Cardiac septum (tissue), 1 donor: ENCODE results near the gene MT1A. TPM values are rescaled to one million over a fixed set of nuclear protein-coding genes. Genes with fewer than 3 reads are reported as not detected.
"Not testable (repeated sequence)": the region's sequence is repeated elsewhere in the genome, so short reads cannot be mapped to it uniquely, and the experiment has no call there.

ENCODE experiments used
- DNase-seq: peaks from one replicate; pipeline ENCODE4 v3.0.0-alpha.2; 2020; ENCODE audit warnings: low spot score
- intact Hi-C: fragments of 100-400 bp; cut with DNase I; formaldehyde crosslinking; loops from one replicate; pipeline ENCODE4 v1.14.0; 2022
- total RNA-seq: library from RNA; stranded (reverse); fragmentation: NEBNext Ultra II Directional; extraction: Animal tissue kit (Norgen Biotek cat#: 25700); gene quantifications from one replicate; pipeline ENCODE4 v1.2.1, GENCODE V29; 2021
- donor health status: DM: no; HTN: no; CAD: no.

Gene MT1A
- total RNA-seq, 1 donor from 2014 or later: 1.5 TPM

DNA sequence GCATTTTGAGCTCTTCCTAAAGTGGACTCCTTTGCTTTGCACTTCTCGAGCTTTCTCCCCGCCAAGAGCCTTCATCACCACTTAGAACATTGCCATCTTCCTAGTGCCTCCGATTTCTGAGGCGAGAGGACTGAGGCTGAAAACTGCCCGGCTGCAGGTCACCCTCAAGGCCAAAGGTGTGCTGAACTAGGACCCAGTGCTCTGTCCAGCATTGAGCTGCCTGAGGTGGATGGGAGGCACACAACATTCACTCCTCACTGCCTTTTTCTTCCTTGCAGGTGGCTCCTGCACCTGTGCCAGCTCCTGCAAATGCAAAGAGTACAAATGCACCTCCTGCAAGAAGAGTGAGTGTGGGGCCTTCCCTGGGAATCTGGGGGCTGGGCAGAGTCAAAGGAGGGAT is 5.4 kb downstream of the MT1A start:
- intact Hi-C loops: no loop called here
- no peak for DNase-seq

DNA sequence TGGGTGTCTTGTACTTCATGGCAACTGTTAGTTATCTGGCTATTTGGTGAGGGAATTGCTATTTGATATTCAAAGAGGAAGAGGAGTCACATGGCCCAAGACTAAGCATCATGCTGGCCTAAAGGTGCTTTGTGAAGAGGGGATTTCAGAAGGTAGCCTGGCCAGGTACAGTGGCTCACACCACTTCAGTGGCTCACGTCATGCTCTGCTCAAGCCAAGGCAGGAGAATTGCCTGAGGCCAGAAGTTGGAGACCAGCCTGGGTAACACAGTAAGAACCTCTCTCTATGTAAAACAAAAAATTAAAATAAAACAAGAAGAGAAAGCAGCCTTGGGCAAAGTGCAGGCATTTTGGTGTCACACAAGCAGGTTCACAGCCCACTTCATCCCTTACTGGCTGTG is 6.8 kb downstream of the MT1A start:
- no peak for DNase-seq
- intact Hi-C loops: no loop called here

DNA sequence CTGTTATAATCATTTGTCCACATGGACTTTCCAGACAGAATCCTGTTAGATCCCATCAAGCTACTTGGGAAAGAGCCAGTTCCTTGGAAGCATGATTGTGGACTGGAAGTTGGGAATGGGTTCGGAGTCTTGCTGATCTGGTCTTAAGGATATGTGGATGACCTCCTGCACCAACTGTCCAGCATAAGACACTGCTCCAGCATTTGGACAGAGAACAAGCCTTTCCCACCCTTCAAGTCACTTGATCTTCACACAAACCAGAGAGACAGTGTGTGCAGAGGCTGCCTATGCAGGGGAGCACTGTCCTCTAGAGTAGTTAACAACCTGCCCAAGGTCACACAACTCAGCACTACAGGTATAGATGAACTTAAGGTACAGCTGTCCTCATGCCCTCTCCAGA is 7.4 kb downstream of the MT1A start:
- DNase-seq: no peak
- intact Hi-C loops: no loop called here

DNA sequence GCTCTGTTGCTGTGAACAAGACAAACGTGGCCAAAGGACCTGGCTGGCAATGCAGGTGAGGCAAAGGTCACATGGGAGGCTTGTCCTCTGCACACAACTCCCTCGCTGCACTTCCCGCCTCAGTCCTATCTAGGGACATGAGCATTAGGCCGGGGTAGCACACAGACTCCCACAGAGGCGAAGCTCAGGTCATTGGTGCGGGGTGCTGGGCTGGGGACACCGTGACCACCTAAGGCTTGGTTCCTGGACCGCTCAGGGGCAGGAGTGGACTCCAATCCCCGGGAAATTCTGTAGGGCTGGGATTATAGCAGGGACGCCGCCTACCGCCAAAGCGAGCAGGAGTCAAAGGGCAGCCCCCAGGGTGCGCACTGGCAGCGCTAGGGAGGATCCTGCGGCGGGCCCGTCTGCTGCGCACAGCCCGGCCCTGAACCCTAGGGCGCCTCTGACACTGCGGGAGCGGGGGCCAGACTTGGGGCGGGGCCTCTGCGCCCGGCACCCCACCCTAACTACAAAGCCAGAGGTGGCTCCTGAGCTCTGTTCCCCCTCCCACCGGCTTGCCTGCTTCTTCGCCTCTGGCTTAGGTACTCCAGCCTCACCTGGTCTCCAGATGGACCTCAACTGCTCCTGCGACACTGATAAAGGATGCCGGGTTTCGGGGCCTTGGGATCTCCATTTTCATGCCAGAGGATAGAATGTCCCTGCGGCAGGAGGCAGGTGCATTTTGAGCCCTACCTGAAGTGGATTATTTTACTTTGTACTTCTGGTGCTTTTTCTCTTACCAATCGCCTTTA is 9.4 kb downstream of the MT1A start:
- intact Hi-C loops: no loop called here

DNA sequence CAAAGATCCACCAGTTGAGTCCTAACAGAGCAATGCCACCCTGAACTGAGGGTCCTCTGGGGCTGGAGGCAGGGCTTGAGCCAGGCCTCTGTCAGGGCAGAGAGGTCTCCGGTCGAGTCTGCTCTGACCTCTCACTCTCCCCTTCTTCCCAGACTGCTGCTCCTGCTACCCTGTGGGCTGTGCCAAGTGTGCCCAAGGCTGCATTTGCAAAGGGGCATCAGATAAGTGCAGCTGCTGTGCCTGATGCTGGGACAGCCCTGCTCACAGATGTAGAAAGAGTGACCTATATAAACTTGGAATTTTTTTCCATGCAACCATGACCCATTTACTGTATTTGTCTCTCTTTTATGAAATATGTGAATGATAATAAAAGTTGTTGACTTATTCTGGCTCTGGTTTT is 10.8 kb downstream of the MT1A start:
- intact Hi-C loops: no loop called here
- no peak for DNase-seq

More for the DNA sequence above, 9.4 kb downstream of the MT1A start:
- DNase-seq: no peak

DNA sequence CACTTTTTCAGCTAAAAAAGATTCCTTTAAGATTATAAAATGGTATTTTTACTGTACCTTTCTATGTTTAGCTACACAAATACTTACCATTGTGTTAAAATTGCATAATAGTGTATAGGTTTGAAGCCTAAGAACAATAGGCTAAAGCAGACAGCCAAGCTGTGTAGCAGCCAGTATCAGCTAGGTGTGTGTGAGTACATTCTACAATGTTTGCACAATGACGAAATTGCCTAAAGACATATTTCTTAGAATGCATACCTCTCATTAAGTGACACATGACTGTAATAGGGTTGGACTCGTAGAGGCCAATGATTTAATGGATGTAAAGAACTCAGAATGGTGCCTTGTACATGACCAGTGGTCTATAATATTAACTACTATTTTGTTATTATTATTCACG is 11.4 kb downstream of the MT1A start:
- no peak for DNase-seq
- intact Hi-C loops: no loop called here

DNA sequence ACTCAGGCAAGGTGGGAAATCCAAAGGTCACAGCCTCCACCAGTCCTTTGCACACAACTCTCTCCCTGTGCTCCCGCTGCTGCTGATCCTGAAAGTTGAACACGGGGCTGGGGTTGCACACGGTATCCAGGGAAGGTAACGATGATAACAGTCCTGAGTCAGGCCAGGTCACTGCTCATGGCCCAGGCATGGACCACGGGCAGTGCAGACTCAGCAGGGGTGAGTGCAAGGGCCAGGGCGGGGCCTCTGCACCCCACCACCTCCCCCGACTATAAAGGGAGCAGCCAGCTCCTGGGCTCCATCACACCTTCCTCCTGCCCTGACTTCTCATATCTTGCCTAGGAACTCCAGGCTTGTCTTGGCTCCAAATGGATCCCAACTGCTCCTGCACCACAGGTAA is 13.1 kb downstream of the MT1A start, which contains the start of gene MT1B:
Gene MT1B (plus strand): TSS at position 301 of the 400 bp plus-strand sequence. CDS start 68 bp downstream, at position 369.
- intact Hi-C loops: no loop called here
- DNase-seq: no peak

DNA sequence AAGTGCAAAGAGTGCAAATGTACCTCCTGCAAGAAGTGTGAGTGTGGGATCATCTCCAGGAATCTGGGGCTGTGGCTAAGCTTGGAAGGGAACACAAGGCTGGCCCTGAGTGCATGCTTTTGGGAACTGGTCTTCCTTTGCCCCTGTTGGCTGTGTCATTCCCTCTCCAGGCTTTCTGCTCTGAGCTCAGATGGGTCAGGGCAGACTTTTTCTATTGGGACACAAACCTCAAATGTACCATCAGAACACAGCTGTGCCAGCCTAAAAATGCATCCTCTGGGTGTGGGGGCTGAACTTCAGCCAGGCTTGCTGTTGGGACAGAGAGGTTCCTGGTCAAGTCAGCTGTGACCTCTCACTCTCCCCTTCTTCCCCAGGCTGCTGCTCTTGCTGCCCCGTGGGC is 14.1 kb downstream of the MT1A start:
- intact Hi-C loops: no loop called here
- no peak for DNase-seq

DNA sequence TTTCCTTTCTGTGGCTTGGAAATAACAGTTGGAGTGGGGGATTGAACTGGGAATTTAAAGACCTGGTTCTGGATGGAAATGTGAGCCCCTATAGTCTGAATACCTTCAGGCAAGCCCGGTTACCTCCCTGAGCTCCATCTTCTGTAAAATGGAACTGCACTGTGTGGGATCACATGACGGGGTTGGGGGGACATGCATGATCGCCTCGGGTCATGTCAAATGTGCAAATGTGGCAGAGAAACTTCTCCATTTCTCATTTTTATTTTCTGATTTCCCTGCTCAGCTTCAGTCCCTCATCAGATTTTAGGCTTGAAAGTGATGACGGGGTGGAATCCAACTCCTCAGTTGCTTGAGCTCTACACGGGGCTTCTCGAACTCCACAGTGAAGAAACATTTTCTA is 14.8 kb downstream of the MT1A start:
- DNase-seq: no peak
- intact Hi-C loops: no loop called here

DNA sequence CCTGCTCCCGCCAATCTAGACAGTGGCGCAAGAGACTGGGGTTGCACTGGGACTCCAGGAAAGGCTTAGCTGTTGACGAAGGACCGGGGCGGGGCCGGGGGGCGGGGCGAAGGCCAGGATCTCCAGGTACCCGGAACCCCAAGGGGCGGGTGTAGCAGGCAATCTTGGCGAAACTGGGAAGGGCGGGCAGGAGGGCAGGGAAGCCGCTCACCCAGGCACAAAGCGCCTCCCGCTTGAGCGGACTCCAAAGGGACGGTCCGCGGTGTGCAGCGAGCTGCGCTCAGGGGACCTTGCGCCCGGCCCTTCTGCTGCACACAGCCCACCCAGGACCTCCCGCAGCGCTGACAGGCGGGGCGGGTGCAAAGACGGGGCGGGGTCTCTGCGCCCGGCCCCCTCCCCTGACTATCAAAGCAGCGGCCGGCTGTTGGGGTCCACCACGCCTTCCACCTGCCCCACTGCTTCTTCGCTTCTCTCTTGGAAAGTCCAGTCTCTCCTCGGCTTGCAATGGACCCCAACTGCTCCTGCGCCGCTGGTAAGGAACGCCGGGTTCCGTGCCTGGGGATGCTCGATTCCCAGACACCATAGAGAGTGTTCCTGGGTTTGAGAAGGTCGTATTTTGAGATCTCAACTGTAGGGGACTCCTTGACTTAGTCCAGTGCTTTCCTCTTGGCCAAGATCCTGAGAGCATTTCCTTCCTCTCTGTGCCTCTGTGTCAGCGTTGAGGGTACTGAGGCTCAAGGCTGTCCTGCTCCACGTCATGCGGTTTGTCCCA is 19.3 kb downstream of the MT1A start, which contains the start of gene MT1F:
Gene MT1F (plus strand): TSS at position 405 of the 772 bp plus-strand sequence. CDS start 100 bp downstream, at position 505.
- intact Hi-C loops: no loop called here
- DNase-seq: peak; percentile 85

DNA sequence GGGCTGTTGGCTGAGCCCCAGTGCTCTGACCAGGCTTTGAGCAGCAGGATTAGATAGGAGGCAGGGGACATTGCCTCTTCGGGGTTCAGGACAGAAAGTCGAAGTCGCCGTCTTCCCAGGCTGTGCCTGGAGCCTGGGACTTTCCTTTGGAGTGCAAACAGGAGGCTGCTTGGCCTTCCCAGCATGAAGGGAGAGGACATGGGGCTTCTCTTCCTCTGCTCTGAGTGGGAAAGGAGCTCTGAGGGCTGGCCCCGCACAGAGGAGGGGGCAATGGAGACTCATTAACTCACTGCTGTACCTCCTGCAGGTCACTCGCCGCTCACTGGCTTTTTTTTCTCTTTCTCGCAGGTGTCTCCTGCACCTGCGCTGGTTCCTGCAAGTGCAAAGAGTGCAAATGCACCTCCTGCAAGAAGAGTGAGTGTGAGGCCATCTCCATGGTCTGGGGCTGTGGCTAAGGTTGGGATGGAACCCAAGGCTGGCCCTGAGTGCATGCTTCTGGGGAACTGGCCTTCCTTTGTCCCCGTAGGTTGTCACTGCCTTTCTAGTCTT is 19.9 kb downstream of the MT1A start:
- intact Hi-C loops: no loop called here
- no peak for DNase-seq

DNA sequence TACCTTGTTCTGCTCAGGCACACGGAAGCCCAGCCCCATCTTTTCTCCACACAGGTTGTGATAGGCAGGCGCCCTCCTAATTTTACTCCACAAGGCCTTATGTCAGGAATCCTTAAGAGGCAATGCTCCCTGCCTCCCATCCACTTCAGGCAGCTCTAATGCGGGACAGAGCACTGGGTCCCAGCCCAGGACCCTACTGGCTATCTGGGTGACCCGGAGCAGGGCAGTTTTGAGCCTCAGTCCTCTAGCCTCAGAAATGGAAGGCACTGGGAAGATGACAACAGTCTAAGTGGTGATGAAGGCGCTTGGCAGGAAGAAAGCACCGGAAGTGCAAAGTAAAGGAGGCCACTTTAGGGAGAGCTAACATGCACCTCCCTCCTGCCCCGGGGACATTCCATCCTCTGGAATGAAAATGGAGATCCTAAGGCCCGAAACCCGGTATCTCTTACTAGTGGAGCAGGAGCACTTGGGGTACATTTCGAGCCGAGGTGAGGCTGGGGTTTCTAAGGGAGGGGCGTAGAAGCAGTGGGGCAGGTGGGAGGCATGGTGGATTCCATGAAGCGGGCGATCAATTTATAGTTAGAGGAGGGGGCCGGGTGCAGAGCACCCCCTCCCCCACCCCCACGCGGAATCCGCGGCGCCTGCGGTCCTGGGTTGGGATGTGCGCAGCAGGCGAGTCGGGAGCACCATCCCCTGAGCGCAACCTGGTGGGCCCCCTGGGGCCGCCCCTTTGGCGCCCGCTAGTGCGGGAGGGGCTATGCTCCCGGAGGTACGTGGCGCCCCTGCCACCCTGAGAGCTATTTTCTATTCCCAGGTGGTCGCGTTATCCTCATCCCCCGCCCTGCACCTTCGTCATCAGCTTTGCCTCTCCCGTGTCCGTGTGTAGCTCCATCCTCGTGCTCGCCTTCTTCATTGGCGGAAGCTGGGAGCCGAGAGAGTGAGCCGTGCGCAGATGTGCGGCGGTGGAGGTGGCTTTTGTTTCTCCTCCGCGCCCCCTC is 24.2 kb downstream of the MT1A start:
- no peak for DNase-seq
- intact Hi-C loops: no loop called here

DNA sequence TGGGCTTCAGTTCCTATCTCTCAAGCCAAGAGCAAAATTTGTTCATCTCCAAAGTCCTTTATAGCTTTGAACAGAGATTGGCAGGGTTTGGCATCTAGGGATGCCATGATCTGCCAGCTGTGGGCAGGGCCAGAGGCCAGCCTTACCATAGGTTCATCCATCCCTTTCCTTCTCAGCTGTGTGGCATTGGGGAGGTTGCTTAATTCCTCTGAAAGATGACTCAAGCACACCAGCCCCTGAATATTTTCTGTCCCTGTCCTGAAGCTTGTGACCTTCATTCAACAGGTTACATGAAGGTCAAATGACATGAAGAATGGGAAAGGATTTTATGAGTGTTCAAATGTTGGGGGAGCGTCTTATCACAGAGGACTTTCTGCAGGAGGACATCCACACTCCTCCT is 26.0 kb downstream of the MT1A start:
- intact Hi-C loops: no loop called here

DNA sequence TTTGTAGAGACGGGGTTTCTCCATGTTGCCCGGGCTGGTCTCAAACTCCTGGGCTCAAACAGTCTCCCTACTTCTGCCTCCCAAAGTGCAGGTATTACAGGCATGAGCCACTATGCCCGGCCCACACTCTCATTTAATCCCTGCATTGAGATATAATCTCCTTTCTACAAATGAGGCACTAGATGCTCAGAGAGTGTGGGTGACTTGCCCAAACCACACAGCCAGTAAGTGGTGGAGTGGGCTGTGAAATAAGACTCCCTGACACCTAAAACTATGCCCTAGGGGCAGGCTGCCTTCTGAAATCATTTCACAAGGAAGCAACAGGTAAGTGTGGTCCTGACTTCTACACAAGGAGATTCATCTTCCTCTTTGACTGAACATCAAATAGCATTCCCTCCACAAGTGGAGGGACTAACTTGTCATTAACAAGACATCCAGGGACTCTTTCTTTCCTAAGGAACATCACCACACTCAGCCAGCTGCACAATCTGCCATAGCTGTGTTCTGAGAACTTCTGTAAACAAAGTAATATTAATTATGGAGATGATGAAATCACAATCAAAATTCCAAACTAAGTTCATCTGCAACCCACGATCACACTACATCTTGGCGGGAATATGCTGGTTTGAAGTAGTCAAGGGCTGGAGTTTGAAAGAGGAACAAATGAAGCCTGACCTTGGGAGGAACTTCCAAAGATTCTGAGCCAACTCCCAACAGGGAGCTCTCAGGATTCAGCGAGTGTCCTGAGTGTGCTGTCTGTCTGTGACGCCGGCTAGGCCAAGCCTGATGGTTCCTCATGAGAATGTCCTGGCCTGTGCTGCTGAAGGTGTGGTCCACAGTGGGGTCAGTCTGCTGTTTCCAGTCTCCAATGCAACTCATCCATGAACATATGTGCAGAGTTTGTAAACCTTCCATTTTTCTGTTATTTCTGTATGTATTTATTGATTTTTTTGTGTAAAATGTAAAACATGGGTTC is 27.1 kb downstream of the MT1A start:
- intact Hi-C loops, DNase-seq: not testable (repeated sequence)

More for the DNA sequence above, 26.0 kb downstream of the MT1A start:
- no peak for DNase-seq

DNA sequence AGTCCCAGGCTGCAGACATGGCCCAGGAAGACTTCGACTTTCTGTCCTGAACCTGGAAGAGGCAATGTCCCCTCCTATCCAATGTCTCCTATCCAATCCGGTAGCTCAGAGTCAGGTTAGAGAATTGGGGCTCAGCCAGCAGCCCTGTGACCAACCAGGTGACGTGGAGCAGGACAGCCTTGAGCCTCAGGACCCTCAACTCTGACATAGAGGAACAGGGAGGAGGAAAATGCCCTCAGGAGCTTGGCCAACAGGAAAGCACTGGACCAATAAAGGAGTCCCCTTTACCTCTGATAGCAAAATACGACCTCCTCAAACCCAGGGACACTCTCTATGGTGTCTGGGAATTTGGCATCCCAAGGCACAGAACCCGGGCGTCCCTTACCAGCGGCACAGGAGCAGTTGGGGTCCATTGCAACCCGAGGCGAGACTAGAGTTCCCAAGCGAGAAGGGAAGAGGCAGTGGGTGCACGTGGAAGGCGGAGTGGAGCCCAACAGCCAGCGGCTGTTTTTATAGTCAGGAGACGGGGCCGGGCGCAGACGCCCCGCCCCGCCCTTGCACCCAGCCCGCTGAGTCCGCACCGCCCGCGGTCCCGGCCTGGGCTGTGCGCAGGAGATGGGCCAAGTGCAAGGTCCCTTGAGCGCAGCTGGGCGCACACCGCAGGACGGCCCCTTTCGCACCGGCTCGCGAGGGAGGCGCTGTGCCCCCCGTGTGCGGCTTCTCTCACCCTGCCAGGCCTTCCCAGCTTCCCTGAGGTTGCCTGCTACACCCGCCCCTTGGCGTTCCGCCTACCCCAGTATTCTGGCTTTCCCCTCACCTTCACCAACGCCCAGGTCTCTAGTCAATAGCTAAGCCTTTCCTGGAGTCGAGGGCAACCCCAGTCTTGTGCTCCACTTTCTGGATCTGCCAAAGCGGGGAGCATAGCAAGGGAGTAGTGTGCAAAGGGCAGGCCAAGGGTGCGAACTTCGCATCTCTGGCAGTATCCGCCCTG is 29.4 kb downstream of the MT1A start, which contains the start of gene MT1G:
Gene MT1G (minus strand): TSS at position 485 of the 991 bp plus-strand sequence. CDS start 72 bp downstream, at position 413.
- no peak for DNase-seq
- intact Hi-C loops: no loop called here

DNA sequence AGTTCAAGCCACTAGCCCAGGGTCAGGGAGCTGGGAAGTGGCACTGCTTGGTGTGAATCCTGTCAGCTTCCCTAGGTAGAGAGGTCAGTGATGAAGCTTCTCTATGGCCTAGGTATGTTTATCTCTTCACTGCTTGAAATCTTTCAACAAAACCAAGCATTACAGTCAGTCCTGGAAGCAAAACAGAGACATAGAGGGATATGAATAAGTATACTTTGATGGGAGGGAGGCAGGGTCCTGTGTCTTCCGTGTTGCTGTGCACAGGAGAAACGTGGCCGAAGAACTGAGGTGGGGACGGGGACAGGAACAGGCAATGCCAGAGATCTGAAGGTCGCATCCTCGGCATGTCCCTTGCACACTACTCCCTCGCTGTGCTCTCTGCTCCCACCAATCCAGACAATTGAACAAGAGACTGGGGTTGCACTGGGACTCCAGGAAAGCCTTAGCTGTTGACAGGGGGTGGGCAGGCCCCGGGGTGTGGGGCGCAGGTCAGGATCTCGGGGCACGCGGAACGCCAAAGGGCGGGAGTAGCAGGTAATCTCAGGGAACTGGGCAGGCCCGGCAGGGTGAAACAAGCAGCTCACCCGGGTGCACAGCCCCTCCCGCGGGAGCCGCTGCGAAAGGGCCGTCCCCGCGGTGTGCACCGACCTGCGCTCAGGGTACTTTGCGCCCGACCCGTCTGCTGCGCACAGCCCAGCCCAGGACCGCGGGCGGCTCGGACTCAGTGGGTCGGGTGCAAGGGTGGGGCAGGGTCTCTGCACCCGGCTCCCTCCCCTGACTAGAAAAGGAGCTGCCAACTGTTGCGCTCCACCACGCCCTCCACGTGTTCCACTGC is 30.8 kb downstream of the MT1A start, which contains the start of gene MT1H:
Gene MT1H (plus strand): TSS at position 810 of the 835 bp plus-strand sequence. CDS start 71 bp downstream, outside the sequence.
- intact Hi-C loops: no loop called here
- no peak for DNase-seq
